OCI-LY7 (cell line): ENCODE data around the gene CPEB4. TPM values are rescaled to one million over a fixed set of nuclear protein-coding genes. Genes with fewer than 3 reads are reported as not detected.

ENCODE experiments used
- BruUV-seq: library from RNA; stranded (reverse); fragments of 400-500 nt; replicated peaks from 2 replicates; lab custom pipeline; 2021; lab: Mats Ljungman, UMichigan
- CTCF ChIA-PET: fragments of 300-600 bp; sonication (Branson Sonifier 250); formaldehyde crosslinking; loops from one replicate; lab custom pipeline; 2022; ENCODE audit warnings: antibody characterized with exemption; ENCODE audit not compliant: unreplicated experiment; lab: Charles Lee
- POLR2A ChIA-PET: fragments of 300-600 bp; sonication (Branson Sonifier 250); formaldehyde crosslinking; loops from one replicate; lab custom pipeline; 2022; ENCODE audit warnings: antibody characterized with exemption; lab: Charles Lee
- DNase-seq: peaks from one replicate; pipeline ENCODE4 v3.0.0-alpha.2; 2015; ENCODE audit warnings: low spot score
- H2AFZ ChIP-seq: fragments of 200-600 bp; sonication (generic), shearing (Covaris generic); 2 replicates; pipeline ENCODE4 v1.6.1; 2014; ENCODE audit warnings: mild to moderate bottlenecking, antibody characterized with exemption, low read length, moderate library complexity
- H3K27ac ChIP-seq: fragments of 200-600 bp; sonication (generic); 2 replicates; pipeline ENCODE4 v1.5.1; 2014; ENCODE audit warnings: mixed run types, low read depth, mild to moderate bottlenecking, moderate library complexity, low read length, inconsistent platforms; ENCODE audit not compliant: poor library complexity, severe bottlenecking
- H3K36me3 ChIP-seq: fragments of 200-600 bp; sonication (generic); 2 replicates; pipeline ENCODE4 v1.6.1; 2014; ENCODE audit warnings: mild to moderate bottlenecking, antibody characterized with exemption, low read length, moderate library complexity, mixed read lengths; ENCODE audit not compliant: insufficient read depth
- H3K4me1 ChIP-seq: fragments of 200-600 bp; sonication (generic); 2 replicates; pipeline ENCODE4 v1.5.1; 2014; ENCODE audit warnings: mild to moderate bottlenecking, low read length; ENCODE audit not compliant: insufficient read depth, poor library complexity, severe bottlenecking
- H3K4me2 ChIP-seq: fragments of 200-600 bp; sonication (generic); 2 replicates; pipeline ENCODE4 v1.6.1; 2014; ENCODE audit warnings: mild to moderate bottlenecking, low read length
- H3K4me3 ChIP-seq: fragments of 200-600 bp; sonication (generic); 2 replicates; pipeline ENCODE4 v1.5.1; 2014; ENCODE audit warnings: mild to moderate bottlenecking, low read depth, low read length; ENCODE audit not compliant: poor library complexity, severe bottlenecking
- H3K79me2 ChIP-seq: fragments of 200-600 bp; sonication (generic); 2 replicates; pipeline ENCODE4 v1.6.1; 2016; ENCODE audit warnings: low read depth, mild to moderate bottlenecking, low read length, moderate library complexity, mixed read lengths; ENCODE audit not compliant: insufficient read depth
- H3K9me2 ChIP-seq: fragments of 200-600 bp; sonication (generic); 2 replicates; pipeline ENCODE4 v1.6.1; 2016; ENCODE audit warnings: mild to moderate bottlenecking, low read length, mixed read lengths; ENCODE audit not compliant: insufficient read depth
- H3K9me3 ChIP-seq: fragments of 200-600 bp; sonication (generic); 2 replicates; pipeline ENCODE4 v1.6.1; 2014; ENCODE audit warnings: mild to moderate bottlenecking, mixed run types, low read length, mixed read lengths
- H4K20me1 ChIP-seq: fragments of 200-600 bp; sonication (generic); 2 replicates; pipeline ENCODE4 v1.6.1; 2014; ENCODE audit warnings: mild to moderate bottlenecking, antibody characterized with exemption, low read length, moderate library complexity, mixed read lengths; ENCODE audit not compliant: insufficient read depth
- CTCF ChIP-seq: fragments of 200-600 bp; sonication (generic); conservative IDR thresholded peaks from 2 replicates; pipeline ENCODE4 v1.5.1; 2014; ENCODE audit warnings: mild to moderate bottlenecking, antibody characterized with exemption, low read length, moderate library complexity, mixed read lengths
- EZH2phosphoT487 ChIP-seq: fragments of 200-600 bp; sonication (generic); IDR thresholded peaks from 2 replicates; pipeline ENCODE4 v1.6.1; 2018; ENCODE audit warnings: low read depth, borderline replicate concordance, mild to moderate bottlenecking, mixed run types, antibody characterized with exemption, low read length, moderate library complexity, mixed read lengths
- intact Hi-C: fragments of 100-400 bp; cut with micrococcal nuclease; formaldehyde crosslinking; loops from one replicate; pipeline ENCODE4 v1.10.0; 2022; ENCODE audit not compliant: unreplicated experiment
- total RNA-seq, 2 experiments: library from RNA; depleted of rRNA in 1 of 2; stranded (reverse); fragments of >200 nt in 1 of 2; shearing (Covaris generic) in 1 of 2; gene quantifications; 2 replicates each; pipeline ENCODE4 v1.2.3, GENCODE V29; 2014 to 2022

CPEB4 gene
- total RNA-seq, 2 experiments from 2014 or later: 12.6 to 31.8 TPM

- BruUV-seq: no TSS peak
- CTCF ChIA-PET: no interaction called here
- no peaks in the 10 kb centered on the region for H3K79me2 ChIP-seq
- H3K4me2 ChIP-seq: no peak overlapping the region
- H3K4me3 ChIP-seq: no peak overlapping the region
- H3K4me1 ChIP-seq: no peaks in the 10 kb centered on the region
- no peak for TF ChIP-seq EZH2phosphoT487
- no peak for TF ChIP-seq CTCF
- H3K9me2 ChIP-seq: no peaks in the 10 kb centered on the region
- intact Hi-C loops: no loop called here
- POLR2A ChIA-PET: no interaction called here
- H3K27ac ChIP-seq: no peak overlapping the region
- H2AFZ ChIP-seq: no peak overlapping the region
- DNase-seq: no peak
- no peaks in the 10 kb centered on the region for H3K9me3 ChIP-seq
- no peaks in the 10 kb centered on the region for H3K36me3 ChIP-seq
- no peaks in the 10 kb centered on the region for H4K20me1 ChIP-seq
Observed at GRCh38 chr5:174003795-174004194, 115.6 kb downstream of the CPEB4 start.

DNA sequence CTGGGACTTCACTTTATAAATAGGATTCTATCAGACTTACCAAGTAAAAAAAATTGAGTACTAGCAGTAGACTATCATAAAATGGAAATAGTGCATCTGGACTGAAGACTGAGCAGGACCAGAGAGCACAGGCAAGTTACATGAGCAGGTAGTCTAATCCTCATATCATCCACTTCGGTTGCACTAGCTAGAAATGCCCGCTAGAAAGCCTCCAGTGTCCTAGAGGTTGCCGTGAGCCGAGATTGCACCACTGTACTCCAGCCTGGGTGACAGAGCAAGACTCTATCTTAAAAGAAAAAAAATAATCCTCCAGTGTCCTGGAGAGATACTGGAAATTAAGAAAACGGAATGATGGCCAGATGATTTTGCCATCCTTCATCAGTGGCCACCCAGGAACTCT is 120.8 kb downstream of the CPEB4 start:
- ChIA-PET CTCF (no interaction called here), POLR2A (no interaction called here)
- no peaks in the 10 kb centered on the region for H3K79me2 ChIP-seq
- no peak overlapping the region for H3K27ac ChIP-seq
- no TSS peak for BruUV-seq
- TF ChIP-seq CTCF (no peak), EZH2phosphoT487 (no peak)
- H4K20me1 ChIP-seq: no peaks in the 10 kb centered on the region
- H3K9me3 ChIP-seq: no peaks in the 10 kb centered on the region
- H3K36me3 ChIP-seq: no peaks in the 10 kb centered on the region
- no peak overlapping the region for H2AFZ ChIP-seq
- no peak overlapping the region for H3K4me2 ChIP-seq
- H3K4me1 ChIP-seq: no peaks in the 10 kb centered on the region
- H3K9me2 ChIP-seq: no peaks in the 10 kb centered on the region
- no peak for DNase-seq
- intact Hi-C loops: no loop called here
- no peak overlapping the region for H3K4me3 ChIP-seq

DNA sequence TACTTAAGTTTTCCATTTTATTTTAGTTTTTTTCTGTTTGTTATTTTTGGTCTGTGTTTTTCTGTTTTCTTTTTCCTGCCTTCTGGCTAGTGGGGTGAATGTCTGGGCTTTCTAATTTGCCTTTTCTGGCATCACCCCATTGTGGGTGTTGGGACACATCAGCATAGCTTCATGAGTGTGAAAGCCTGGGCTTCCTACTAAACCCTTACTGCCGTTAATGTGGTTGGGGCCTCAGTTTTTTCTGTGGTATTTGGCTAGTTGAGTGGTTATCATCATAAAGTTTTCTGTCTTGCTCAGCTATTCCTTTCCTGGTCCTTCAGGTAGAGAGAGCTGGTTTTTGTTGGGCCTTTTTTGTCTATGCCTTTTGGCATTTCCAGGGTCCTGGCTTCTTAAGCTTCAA is 122.2 kb downstream of the CPEB4 start:
- Histone ChIP-seq H2AFZ (no peak overlapping the region), H3K9me3 (no peaks in the 10 kb centered on the region), H3K4me3 (no peak overlapping the region), H3K4me2 (no peak overlapping the region), H3K9me2 (no peaks in the 10 kb centered on the region), H3K79me2 (no peaks in the 10 kb centered on the region), H3K4me1 (no peaks in the 10 kb centered on the region), H3K36me3 (no peaks in the 10 kb centered on the region), H4K20me1 (no peaks in the 10 kb centered on the region), H3K27ac (no peak overlapping the region)
- CTCF ChIA-PET: no interaction called here
- intact Hi-C loops: no loop called here
- no TSS peak for BruUV-seq
- POLR2A ChIA-PET: interaction anchor here (0.5 kb wide), 1 partner anchor 858 kb away, joined by 3 read pairs; no protein-coding TSS in a partner anchor
- TF ChIP-seq EZH2phosphoT487 (no peak), CTCF (no peak)
- no peak for DNase-seq
